HG03571 (cell line): ENCODE results near the gene SLC35F3.
A peak's percentile ranks its signal among the peaks of the same experiment; 100 is the strongest.

ENCODE experiments used
- ATAC-seq: cut with Tn5 transposase; IDR thresholded peaks from one replicate; pipeline ENCODE4 v1.9.1; 2021; ENCODE audit not compliant: unreplicated experiment

The SLC35F3 gene

GRCh38 chr1:234309598-234310459 is 405.4 kb downstream of the SLC35F3 start:
- peak; percentile 90 for ATAC-seq

- no peak for ATAC-seq
Observed at GRCh38 chr1:234310460-234310817, 406.0 kb downstream of the SLC35F3 start.

- no peak for ATAC-seq
Observed at GRCh38 chr1:234311414-234311813, 406.9 kb downstream of the SLC35F3 start.

- no peak for ATAC-seq
Observed at GRCh38 chr1:234313171-234313570, 408.7 kb downstream of the SLC35F3 start.

GRCh38 chr1:234315091-234315541 is 410.6 kb downstream of the SLC35F3 start:
- no peak for ATAC-seq

GRCh38 chr1:234315588-234315987 is 411.1 kb downstream of the SLC35F3 start:
- ATAC-seq: no peak

- ATAC-seq: no peak
Observed at GRCh38 chr1:234316486-234316885, 412.0 kb downstream of the SLC35F3 start.

- no peak for ATAC-seq
Observed at GRCh38 chr1:234316937-234317336, 412.5 kb downstream of the SLC35F3 start.

- ATAC-seq: no peak
Observed at GRCh38 chr1:234320069-234320468, 415.6 kb downstream of the SLC35F3 start.

- ATAC-seq: no peak
Observed at GRCh38 chr1:234320549-234320948, 416.1 kb downstream of the SLC35F3 start.

- no peak for ATAC-seq
Observed at GRCh38 chr1:234321231-234321630, 416.8 kb downstream of the SLC35F3 start.

- ATAC-seq: no peak
Observed at GRCh38 chr1:234322097-234322496, 417.6 kb downstream of the SLC35F3 start.

- ATAC-seq: no peak
Observed at GRCh38 chr1:234322979-234323378, 418.5 kb downstream of the SLC35F3 start.

GRCh38 chr1:234324821-234325220 is 420.3 kb downstream of the SLC35F3 start:
- ATAC-seq: no peak

- ATAC-seq: peak; percentile 20
Observed at GRCh38 chr1:234325878-234326496, 421.5 kb downstream of the SLC35F3 start.

GRCh38 chr1:234326497-234327366 is 422.3 kb downstream of the SLC35F3 start:
- peak; percentile 82 for ATAC-seq

- no peak for ATAC-seq
Observed at GRCh38 chr1:234327577-234328164, 423.2 kb downstream of the SLC35F3 start.

GRCh38 chr1:234330843-234331215 is 426.4 kb downstream of the SLC35F3 start:
- no peak for ATAC-seq

GRCh38 chr1:234331507-234331906 is 427.0 kb downstream of the SLC35F3 start:
- no peak for ATAC-seq

GRCh38 chr1:234336359-234336758 is 431.9 kb downstream of the SLC35F3 start:
- no peak for ATAC-seq

GRCh38 chr1:234337233-234337632 is 432.8 kb downstream of the SLC35F3 start:
- ATAC-seq: no peak
